ENCODE data around the gene KRTAP13-4.

The KRTAP13-4 gene

GRCh38 chr21:30480145-30480544, 50.1 kb downstream of the KRTAP13-4 start, which contains the start of gene KRTAP19-1:
Gene KRTAP19-1 (minus strand): TSS chr21:30480367. CDS start chr21:30480317, 50 bp downstream.
- TF ChIP-seq CTCF (IDR thresholded peaks at IDR 0.05; ENCODE audit: poor library complexity, severe bottlenecking) = no peak
- no peaks in the 10 kb centered on the region for H3K36me3 ChIP-seq (ENCODE audit: low read depth)
- no peaks in the 10 kb centered on the region for H3K4me1 ChIP-seq (ENCODE audit: insufficient read depth, poor library complexity, severe bottlenecking)
- ATAC-seq (ENCODE audit: low read depth) (no peak), DNase-seq (ENCODE audit: low spot score) (no peak)
- H3K27ac ChIP-seq (ENCODE audit: poor library complexity, severe bottlenecking) = no peak within 1 kb of the TSS
- no peaks in the 10 kb centered on the region for H3K27me3 ChIP-seq (ENCODE audit: insufficient read depth, poor library complexity, severe bottlenecking)
- H3K9me3 ChIP-seq (ENCODE audit: severe bottlenecking) = no peaks in the 10 kb centered on the region
- no peak within 1 kb of the TSS for H3K4me3 ChIP-seq (ENCODE audit: severe bottlenecking)

Data from RWPE2 (cell line).